ENCODE results near the gene ENPP5.
"Not testable (repeated sequence)": the region's sequence is repeated elsewhere in the genome, so short reads cannot be mapped to it uniquely, and the experiment has no call there.

ENPP5 gene

DNA sequence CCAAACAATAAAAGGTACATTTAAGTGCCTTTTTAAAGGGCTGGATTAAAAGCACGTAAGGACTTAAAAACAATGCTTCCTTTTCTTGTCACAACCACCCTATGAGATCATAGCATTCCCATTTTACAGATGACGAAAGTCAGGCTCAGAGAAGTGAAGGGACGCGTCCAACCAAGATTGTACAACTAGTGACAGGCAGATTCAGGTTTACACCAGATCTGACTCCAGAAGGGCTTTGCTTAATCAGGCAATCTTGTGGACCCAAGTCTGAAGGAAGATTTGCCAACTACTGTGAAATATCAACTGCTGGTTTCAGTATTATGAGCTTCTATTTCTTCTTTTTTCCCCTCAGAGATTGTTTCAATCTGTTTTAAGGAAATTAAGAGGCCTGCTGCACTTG is 40.1 kb downstream of the ENPP5 start:
- no peak for TF ChIP-seq CTCF (IDR thresholded peaks at IDR 0.05; ENCODE audit: low read depth, low read length, missing control alignments)
- H3K4me3 ChIP-seq (ENCODE audit: low read depth, low read length): no peak overlapping the region
- peaks cover 6% of the 10 kb centered on the region for H3K27me3 ChIP-seq (replicated peaks)
- no peak overlapping the region for H3K27ac ChIP-seq
- no peak for DNase-seq
- no peaks in the 10 kb centered on the region for H3K36me3 ChIP-seq (replicated peaks)
- in situ Hi-C loops (cut with HindIII; ENCODE audit: low pct_ligation_motif_present, low sequenced_read_pairs): no loop called here

DNA sequence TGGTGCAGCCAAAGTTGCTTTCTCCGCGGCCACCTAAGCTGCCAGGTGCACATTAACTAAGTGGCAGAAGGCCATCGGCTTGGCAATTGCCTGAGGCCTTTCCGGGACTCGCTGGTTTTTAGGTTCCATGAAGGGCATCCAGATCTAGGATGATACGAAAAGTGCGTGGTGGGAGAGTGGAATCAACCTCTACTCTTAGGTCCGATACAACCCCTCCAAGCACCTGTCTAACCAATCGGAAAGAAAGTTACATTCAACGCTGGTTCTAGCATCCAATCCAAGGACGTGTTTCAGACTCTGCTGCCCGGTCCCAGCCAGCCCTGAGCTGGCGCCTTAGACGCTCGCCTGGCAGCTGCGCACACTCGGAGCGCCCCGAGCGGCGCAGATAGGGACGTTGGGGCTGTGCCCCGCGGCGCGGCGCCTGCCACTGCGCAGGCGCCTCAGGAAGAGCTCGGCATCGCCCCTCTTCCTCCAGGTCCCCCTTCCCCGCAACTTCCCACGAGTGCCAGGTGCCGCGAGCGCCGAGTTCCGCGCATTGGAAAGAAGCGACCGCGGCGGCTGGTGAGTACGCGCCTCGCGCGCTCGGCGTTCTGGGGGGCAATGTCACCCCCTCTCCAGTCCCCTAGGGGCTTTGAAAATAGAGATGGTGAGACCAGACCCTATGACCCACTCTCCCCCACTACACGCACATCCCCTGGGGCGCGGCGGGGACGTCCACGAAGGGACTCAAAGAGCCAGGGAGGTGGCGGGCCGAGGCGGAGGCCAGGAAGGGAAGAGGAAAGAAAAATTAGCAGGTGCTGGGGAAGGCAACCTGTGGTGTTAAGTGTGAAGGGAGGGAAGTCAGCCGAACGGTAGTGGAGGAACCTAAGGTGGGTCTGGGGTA is 40.9 kb downstream of the ENPP5 start, which contains the start of gene ENPP4:
TSS of gene ENPP4 (plus strand) at position 361 of the 883 bp plus-strand sequence. CDS start 9,595 bp downstream, outside the sequence.
- in situ Hi-C loops (cut with HindIII; ENCODE audit: low pct_ligation_motif_present, low sequenced_read_pairs): no loop called here
- peak; percentile 61 for DNase-seq
- TF ChIP-seq CTCF (IDR thresholded peaks at IDR 0.05; ENCODE audit: low read depth, low read length, missing control alignments): no peak
- Histone ChIP-seq H3K27me3 (replicated peaks) (peaks cover 6% of the 10 kb centered on the region), H3K27ac (no peak within 1 kb of the TSS), H3K4me3 (ENCODE audit: low read depth, low read length) (peak within 1 kb of the TSS; percentile 57), H3K36me3 (replicated peaks) (no peaks in the 10 kb centered on the region)

- Histone ChIP-seq H3K4me3 (ENCODE audit: low read depth, low read length) (peak overlapping the region; percentile 57), H3K27ac (no peak overlapping the region), H3K27me3 (replicated peaks) (peaks cover 6% of the 10 kb centered on the region), H3K36me3 (replicated peaks) (no peaks in the 10 kb centered on the region)
- no peak for TF ChIP-seq CTCF (IDR thresholded peaks at IDR 0.05; ENCODE audit: low read depth, low read length, missing control alignments)
- in situ Hi-C loops (cut with HindIII; ENCODE audit: low pct_ligation_motif_present, low sequenced_read_pairs): no loop called here
- no peak for DNase-seq
Measured at GRCh38 chr6:46129291-46129628, 41.5 kb downstream of the ENPP5 start.

- Histone ChIP-seq H3K27ac (no peak overlapping the region), H3K4me3 (ENCODE audit: low read depth, low read length) (no peak overlapping the region), H3K27me3 (replicated peaks) (peaks cover 6% of the 10 kb centered on the region), H3K36me3 (replicated peaks) (no peaks in the 10 kb centered on the region)
- no peak for TF ChIP-seq CTCF (IDR thresholded peaks at IDR 0.05; ENCODE audit: low read depth, low read length, missing control alignments)
- in situ Hi-C loops (cut with HindIII; ENCODE audit: low pct_ligation_motif_present, low sequenced_read_pairs): no loop called here
- DNase-seq: no peak
Measured at GRCh38 chr6:46128476-46128875, 42.3 kb downstream of the ENPP5 start.

- DNase-seq; in situ Hi-C loops (cut with HindIII; ENCODE audit: low pct_ligation_motif_present, low sequenced_read_pairs); H3K4me3 ChIP-seq (ENCODE audit: low read depth, low read length): not testable (repeated sequence)
Measured at GRCh38 chr6:46119679-46120078, 51.1 kb downstream of the ENPP5 start.

DNA sequence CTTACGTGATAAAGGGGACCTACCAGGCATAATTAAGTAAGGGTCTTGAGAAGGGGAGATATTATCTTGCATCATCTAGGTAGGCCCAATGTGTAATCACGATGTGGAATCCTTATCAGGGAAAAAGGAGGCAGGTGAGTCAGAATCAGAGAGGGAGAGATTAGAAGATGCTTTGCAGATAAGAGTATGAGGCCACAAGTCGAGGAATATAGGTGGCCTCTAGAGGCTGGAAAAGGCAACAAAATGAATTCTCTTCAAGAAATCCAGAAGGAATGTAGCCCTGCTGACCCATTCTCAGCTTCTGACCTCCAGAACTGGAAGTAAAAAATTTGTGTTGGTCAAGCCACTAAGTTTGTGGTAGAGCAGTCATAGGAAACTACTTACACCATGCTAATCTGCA is 51.9 kb downstream of the ENPP5 start:
- in situ Hi-C loops (cut with HindIII; ENCODE audit: low pct_ligation_motif_present, low sequenced_read_pairs): no loop called here
- Histone ChIP-seq H3K36me3 (replicated peaks) (no peaks in the 10 kb centered on the region), H3K27ac (no peak overlapping the region), H3K27me3 (replicated peaks) (no peaks in the 10 kb centered on the region), H3K4me3 (ENCODE audit: low read depth, low read length) (no peak overlapping the region)
- no peak for DNase-seq
- TF ChIP-seq CTCF (IDR thresholded peaks at IDR 0.05; ENCODE audit: low read depth, low read length, missing control alignments): no peak

More at GRCh38 chr6:46119679-46120078, 51.1 kb downstream of the ENPP5 start:
- H3K36me3 ChIP-seq (replicated peaks); H3K27ac ChIP-seq; H3K27me3 ChIP-seq (replicated peaks): not testable (repeated sequence)

Data from brain microvascular endothelial cell (primary cell).